GM21423 (cell line): ENCODE data around the gene IZUMO1.
"Not testable (repeated sequence)": the region's sequence is repeated elsewhere in the genome, so short reads cannot be mapped to it uniquely, and the experiment has no call there.

Experiments used
- ATAC-seq: cut with Tn5 transposase; IDR thresholded peaks from one replicate; pipeline ENCODE4 v1.9.1; 2021; ENCODE audit warnings: mild to moderate bottlenecking, moderate library complexity; ENCODE audit not compliant: unreplicated experiment

Gene IZUMO1

GRCh38 chr19:48738557-48739403 lies 7.9 kb downstream of the IZUMO1 start:
- peak; percentile 77 for ATAC-seq

GRCh38 chr19:48737360-48737998 lies 9.2 kb downstream of the IZUMO1 start:
- no peak for ATAC-seq

- ATAC-seq, result no peak
These were observed 11.6 kb downstream of the IZUMO1 start for GRCh38 chr19:48735031-48735615.

GRCh38 chr19:48734625-48735024 lies 12.1 kb downstream of the IZUMO1 start:
- ATAC-seq, result no peak

GRCh38 chr19:48731452-48731851 lies 15.3 kb downstream of the IZUMO1 start:
- ATAC-seq, result no peak

GRCh38 chr19:48728911-48729664 lies 17.6 kb downstream of the IZUMO1 start:
- ATAC-seq, result no peak

GRCh38 chr19:48726556-48726955 lies 20.2 kb downstream of the IZUMO1 start:
- no peak for ATAC-seq

GRCh38 chr19:48724796-48725753 lies 21.6 kb downstream of the IZUMO1 start:
- ATAC-seq, result no peak

GRCh38 chr19:48722196-48722708 lies 24.5 kb downstream of the IZUMO1 start:
- ATAC-seq, result no peak

- peak; percentile 67 for ATAC-seq
These were observed 26.0 kb downstream of the IZUMO1 start for GRCh38 chr19:48720613-48721296.

GRCh38 chr19:48720251-48720612 lies 26.5 kb downstream of the IZUMO1 start:
- ATAC-seq, result no peak

- no peak for ATAC-seq
These were observed 27.2 kb downstream of the IZUMO1 start, which contains the start of gene MAMSTR for GRCh38 chr19:48719263-48720171. Gene MAMSTR, minus strand, starts transcription at chr19:48719725. Its CDS starts 694 bp downstream, at chr19:48719031.

GRCh38 chr19:48718711-48719231 lies 27.9 kb downstream of the IZUMO1 start:
- no peak for ATAC-seq

- ATAC-seq, result not testable (repeated sequence)
These were observed 28.6 kb downstream of the IZUMO1 start for GRCh38 chr19:48718106-48718505.

- ATAC-seq, result no peak
These were observed 30.0 kb downstream of the IZUMO1 start for GRCh38 chr19:48716562-48717291.

GRCh38 chr19:48715681-48716171 lies 31.0 kb downstream of the IZUMO1 start:
- ATAC-seq, result no peak
